ENCODE data around the gene ZNF616.

ZNF616 gene

GRCh38 chr19:52139252-52140031, at the start of gene ZNF616:
TSS of gene ZNF616 (minus strand) at chr19:52139938. CDS start at chr19:52130512, 9,426 bp downstream.
- peak within 1 kb of the TSS; percentile 98 for H3K4me3 ChIP-seq (ENCODE audit: low read depth, low read length)
- TF ChIP-seq, protein P1, sequence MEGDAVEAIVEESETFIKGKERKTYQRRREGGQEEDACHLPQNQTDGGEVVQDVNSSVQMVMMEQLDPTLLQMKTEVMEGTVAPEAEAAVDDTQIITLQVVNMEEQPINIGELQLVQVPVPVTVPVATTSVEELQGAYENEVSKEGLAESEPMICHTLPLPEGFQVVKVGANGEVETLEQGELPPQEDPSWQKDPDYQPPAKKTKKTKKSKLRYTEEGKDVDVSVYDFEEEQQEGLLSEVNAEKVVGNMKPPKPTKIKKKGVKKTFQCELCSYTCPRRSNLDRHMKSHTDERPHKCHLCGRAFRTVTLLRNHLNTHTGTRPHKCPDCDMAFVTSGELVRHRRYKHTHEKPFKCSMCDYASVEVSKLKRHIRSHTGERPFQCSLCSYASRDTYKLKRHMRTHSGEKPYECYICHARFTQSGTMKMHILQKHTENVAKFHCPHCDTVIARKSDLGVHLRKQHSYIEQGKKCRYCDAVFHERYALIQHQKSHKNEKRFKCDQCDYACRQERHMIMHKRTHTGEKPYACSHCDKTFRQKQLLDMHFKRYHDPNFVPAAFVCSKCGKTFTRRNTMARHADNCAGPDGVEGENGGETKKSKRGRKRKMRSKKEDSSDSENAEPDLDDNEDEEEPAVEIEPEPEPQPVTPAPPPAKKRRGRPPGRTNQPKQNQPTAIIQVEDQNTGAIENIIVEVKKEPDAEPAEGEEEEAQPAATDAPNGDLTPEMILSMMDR (IDR thresholded peaks at IDR 0.05; ENCODE audit: insufficient read depth, low read length, missing control alignments): peak; percentile 91
- CTCF ChIA-PET: interaction anchor here (0.6 to 4.1 kb wide), 9 partner anchors 10 to 98 kb away, joined by 3 to 49 read pairs (median 3); partner anchors contain the start of genes PPP2R1A and ZNF836
- POLR2A ChIA-PET: no interaction called here
- DNase-seq (ENCODE audit: low read depth, low spot score): peak; percentile 40

DNA sequence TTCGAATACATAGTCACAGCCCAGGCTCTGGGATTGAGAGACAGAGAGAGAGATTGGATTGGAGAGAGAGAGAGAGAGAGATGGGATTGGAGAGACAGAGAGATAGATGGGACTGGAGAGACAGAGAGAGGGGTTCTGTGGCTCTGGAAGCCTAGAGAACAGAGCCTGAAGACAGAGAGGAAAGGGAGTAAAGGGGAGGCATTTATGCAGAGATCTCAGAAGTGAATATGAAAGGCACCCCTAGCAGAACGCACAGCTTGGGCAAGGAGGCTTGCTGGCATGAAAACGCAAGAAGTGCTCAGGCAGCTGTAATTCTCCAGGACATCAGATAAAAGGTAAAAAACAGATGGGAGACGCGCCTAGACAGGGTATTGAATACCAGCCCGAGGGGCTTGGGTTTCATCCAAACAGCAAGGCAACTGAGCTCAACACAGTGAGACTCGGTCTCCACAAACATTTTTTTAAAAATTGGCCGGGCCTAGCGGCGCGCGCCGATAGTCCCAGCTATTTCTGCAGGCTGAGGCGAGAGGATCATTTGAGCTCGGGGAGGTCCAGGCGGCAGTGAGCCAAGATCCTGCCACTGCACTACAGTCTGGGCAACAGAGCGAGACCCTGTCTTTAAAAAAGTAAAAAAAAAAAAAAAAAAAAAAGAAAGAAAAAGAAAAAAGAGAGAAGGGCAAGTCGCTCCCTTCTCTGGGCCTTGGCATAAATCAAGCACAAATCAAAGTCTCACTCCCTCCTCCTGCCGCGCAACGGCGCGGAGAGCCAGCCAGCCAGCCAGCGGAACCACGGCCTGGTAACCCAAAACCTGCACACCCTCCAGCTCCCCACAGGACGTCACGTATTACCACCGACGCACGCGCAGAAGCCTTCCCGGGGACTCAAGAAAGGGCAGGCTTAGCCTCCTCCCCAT, 49.3 kb upstream of the ZNF616 start:
- ChIA-PET POLR2A (interaction anchor here (0.6 to 2.1 kb wide), 6 partner anchors 10 to 48 kb away, joined by 3 to 13 read pairs (median 4); no protein-coding TSS in a partner anchor), CTCF (interaction anchor here (0.8 to 1.5 kb wide), 2 partner anchors 49 to 50 kb away, joined by 3 to 9 read pairs; partner anchors contain the start of gene ZNF616)
- DNase-seq (ENCODE audit: low read depth, low spot score): no peak
- H3K4me3 ChIP-seq (ENCODE audit: low read depth, low read length): peak overlapping the region; percentile 55
- TF ChIP-seq, protein P1 (IDR thresholded peaks at IDR 0.05; ENCODE audit: insufficient read depth, low read length, missing control alignments): no peak

DNA sequence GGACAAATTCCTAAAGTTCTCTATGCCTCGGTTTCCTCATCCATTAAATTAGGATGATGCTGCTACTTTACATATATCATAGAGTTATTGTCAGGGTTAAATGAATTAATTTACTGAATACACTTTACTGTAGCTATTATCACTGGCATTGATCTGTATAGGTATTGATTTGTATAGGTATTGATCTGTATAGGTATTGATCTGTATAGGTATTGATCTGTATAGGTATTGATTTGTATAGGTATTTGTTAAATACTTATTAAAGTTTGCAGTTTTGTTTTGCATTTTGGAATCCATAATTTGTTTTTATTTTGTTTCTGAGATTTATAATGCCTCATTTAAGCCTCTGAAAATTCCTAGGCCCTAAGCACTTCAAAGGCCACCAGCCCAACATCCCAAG, 47.7 kb upstream of the ZNF616 start:
- no peak overlapping the region for H3K4me3 ChIP-seq (ENCODE audit: low read depth, low read length)
- no peak for DNase-seq (ENCODE audit: low read depth, low spot score)
- TF ChIP-seq, protein P1 (IDR thresholded peaks at IDR 0.05; ENCODE audit: insufficient read depth, low read length, missing control alignments): no peak
- CTCF ChIA-PET: no interaction called here
- POLR2A ChIA-PET: no interaction called here

GRCh38 chr19:52176574-52176973, 36.8 kb upstream of the ZNF616 start:
- TF ChIP-seq, protein P1 (IDR thresholded peaks at IDR 0.05; ENCODE audit: insufficient read depth, low read length, missing control alignments): no peak
- H3K4me3 ChIP-seq (ENCODE audit: low read depth, low read length): no peak overlapping the region
- ChIA-PET POLR2A (interaction anchor here (0.8 kb wide), 1 partner anchor 12 kb away, joined by 3 read pairs; no protein-coding TSS in a partner anchor), CTCF (no interaction called here)
- DNase-seq (ENCODE audit: low read depth, low spot score): no peak

DNA sequence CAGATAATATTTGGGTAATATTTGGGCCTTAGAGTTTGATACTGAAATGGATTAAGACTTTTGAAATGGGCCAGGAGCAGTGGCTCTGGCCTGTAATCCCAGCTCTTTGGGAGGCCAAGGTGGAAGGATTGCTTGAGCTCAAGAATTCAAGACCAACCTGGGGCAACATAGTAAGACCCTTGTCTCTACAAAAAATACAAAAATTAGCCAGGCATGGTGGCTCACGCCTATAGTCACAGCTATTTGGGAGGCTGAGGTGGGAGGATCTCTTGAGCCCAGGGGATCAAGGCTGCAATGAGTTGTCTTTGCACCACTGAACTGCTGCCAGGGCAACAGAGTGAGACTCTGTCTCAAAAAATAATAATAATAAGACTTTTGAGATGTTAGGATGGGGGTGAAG, 32.6 kb upstream of the ZNF616 start:
- ChIA-PET CTCF (interaction anchor here (0.6 to 1.2 kb wide), 3 partner anchors 31 to 34 kb away, joined by 3 read pairs; partner anchors contain the start of gene ZNF616), POLR2A (interaction anchor here (0.6 kb wide), 1 partner anchor 27 kb away, joined by 3 read pairs; no protein-coding TSS in a partner anchor)
- no peak overlapping the region for H3K4me3 ChIP-seq (ENCODE audit: low read depth, low read length)
- DNase-seq (ENCODE audit: low read depth, low spot score): no peak
- TF ChIP-seq, protein P1 (IDR thresholded peaks at IDR 0.05; ENCODE audit: insufficient read depth, low read length, missing control alignments): no peak
